Spleen (tissue), 11 donors: ENCODE data around the gene CDH13. TPM values are rescaled to one million over a fixed set of nuclear protein-coding genes. Genes with fewer than 3 reads are reported as not detected.

Source experiments
- DNase-seq: peaks from one replicate; pipeline ENCODE4 v3.0.0-alpha.2; 2020
- H3K27ac ChIP-seq, 8 donors: fragments of 200-600 bp; sonication (generic) in 7 of 8; 1 replicate in 4 of 8; 2 replicates in 4 of 8; pipeline versions ENCODE4 v1.5.0 to v1.8.0; 2016 to 2021; ENCODE audit warnings: inconsistent platforms in 4 of 8, mild to moderate bottlenecking in 4 of 8, moderate library complexity in 1 of 8
- H3K27me3 ChIP-seq, 7 donors: fragments of 200-600 bp; sonication (generic) in 6 of 7; replicated peaks in 1 of 7; 1 replicate in 4 of 7; 2 replicates in 3 of 7; pipeline versions ENCODE4 v1.5.0 to v1.8.0; 2016 to 2021; ENCODE audit warnings: inconsistent platforms in 3 of 7, mild to moderate bottlenecking in 1 of 7
- H3K36me3 ChIP-seq, 6 donors: fragments of 200-600 bp; sonication (generic) in 5 of 6; 1 replicate in 4 of 6; 2 replicates in 2 of 6; pipeline versions ENCODE4 v1.5.0 to v1.8.0; 2016 to 2021; ENCODE audit warnings: inconsistent platforms in 2 of 6
- H3K4me1 ChIP-seq, 6 donors: fragments of 200-600 bp; sonication (generic) in 5 of 6; 1 replicate in 3 of 6; 2 replicates in 3 of 6; pipeline versions ENCODE4 v1.5.0 to v1.8.0; 2016 to 2021; ENCODE audit warnings: inconsistent platforms in 3 of 6
- H3K4me3 ChIP-seq, 8 donors: fragments of 200-600 bp; sonication (generic) in 7 of 8; 1 replicate in 4 of 8; 2 replicates in 4 of 8; pipeline versions ENCODE4 v1.5.0 to v1.8.0; 2016 to 2021; ENCODE audit warnings: inconsistent platforms in 4 of 8, mild to moderate bottlenecking in 4 of 8, moderate library complexity in 2 of 8
- H3K9me3 ChIP-seq, 8 donors: fragments of 200-600 bp; sonication (generic) in 7 of 8; 1 replicate in 4 of 8; 2 replicates in 4 of 8; pipeline versions ENCODE4 v1.5.0 to v1.8.0; 2016 to 2021; ENCODE audit warnings: inconsistent platforms in 4 of 8
- CTCF ChIP-seq, 11 experiments: fragments of 200-600 bp in 7 of 11; fragments of 450-650 bp in 4 of 11; sonication (generic) in 4 of 11; IDR thresholded peaks in 8 of 11; conservative IDR thresholded peaks in 3 of 11; 1 replicate in 7 of 11; 2 replicates in 4 of 11; pipeline versions ENCODE4 v1.4.0 to v1.8.0; 2016 to 2021; ENCODE audit warnings: antibody characterized with exemption in 11 of 11, inconsistent platforms in 4 of 11, mild to moderate bottlenecking in 1 of 11
- POLR2A ChIP-seq, 3 donors: fragments of 450-650 bp; IDR thresholded peaks; one replicate each; pipeline ENCODE4 v1.5.1; 2017; ENCODE audit warnings: antibody characterized with exemption in 3 of 3, mild to moderate bottlenecking in 1 of 3
- POLR2AphosphoS5 ChIP-seq, 3 donors: sonication (generic); formaldehyde crosslinking; IDR thresholded peaks; one replicate each; pipeline ENCODE4 v1.5.1; 2017; ENCODE audit warnings: antibody characterized with exemption in 3 of 3
- WGBS, 5 donors: extraction: QIAGEN DNeasy Blood & Tissue Kit in 3 of 5; methylation state at CpG; one replicate each; pipeline versions ENCODE4 v1.1.5 to v1.1.7; 2013 to 2018; 5-methylcytosine and 5-hydroxymethylcytosine counted together
- intact Hi-C: fragments of 100-400 bp; cut with DNase I; formaldehyde crosslinking; loops from one replicate; pipeline ENCODE4 v1.15.0; 2023; ENCODE audit warnings: low total_unique reads
- polyA plus RNA-seq, 3 donors: library from polyadenylated mRNA; stranded (reverse); fragments of 200-250 nt; gene quantifications; one replicate each; pipeline ENCODE4 v1.2.1, GENCODE V29; 2013
- total RNA-seq, 7 donors: library from RNA; depleted of rRNA in 3 of 7; stranded (reverse); fragments of >200 nt in 3 of 7; fragmentation: NEBNext Ultra II Directional in 4 of 7; extraction: Animal tissue kit (Norgen Biotek cat#: 25700) in 4 of 7; gene quantifications; one replicate each; pipeline versions ENCODE4 v1.1.0 to v1.2.1, GENCODE V29; 2016 to 2021
- donor health status: healthy with polysubstance abuse.
- donor health status: DM: no; HTN: no; CAD: no; lungs with moderate emphysema.
- donor health status: DM: no; HTN: no; CAD: no.
- donor health status: Bipolar disorder and iron deficiency.
- donor health status: healthy.
- donor health status: DM: no; HTN: no; CAD: no.
- donor health status: DM: yes; HTN: yes; CAD: no.

CDH13 gene
- total and polyA plus RNA-seq, 10 donors: 0.13 to 4.6 (median 1.1) TPM

DNA sequence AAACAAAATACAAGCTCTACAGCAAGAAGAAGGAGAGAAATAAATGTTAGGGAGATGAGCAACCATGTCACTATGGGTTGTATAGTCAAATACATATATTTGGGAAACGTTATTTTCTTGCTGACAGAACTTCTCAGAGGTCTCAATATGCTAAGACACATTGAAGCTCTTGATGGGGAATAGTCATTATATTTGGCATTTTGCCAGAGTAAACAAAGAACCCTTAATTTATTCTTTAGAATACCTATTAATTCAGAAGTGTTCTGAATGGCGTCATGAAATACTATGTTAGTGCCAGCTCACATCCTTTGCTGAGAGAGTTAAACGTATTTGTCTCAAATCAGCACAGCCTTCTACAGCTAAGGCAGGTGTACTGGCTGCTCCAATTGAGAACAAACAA is 458.9 kb downstream of the CDH13 start:
- H3K9me3 ChIP-seq: peaks cover 0 to 12% (median 0%) of the 10 kb centered on the region in 8 donors
- TF ChIP-seq CTCF (IDR thresholded peaks at IDR 0.05 in 8 of 11, conservative IDR thresholded peaks at IDR 0.05 in 3 of 11): no peak
- TF ChIP-seq POLR2A (IDR thresholded peaks at IDR 0.05): no peak
- TF ChIP-seq POLR2AphosphoS5 (IDR thresholded peaks at IDR 0.05): no peak
- H3K27me3 ChIP-seq: peaks cover 0 to 12% (median 0%) of the 10 kb centered on the region in 7 donors
- WGBS, 5 donors: 48 to 64% (median 50%) methylated on average over 3 of the region's 3 CpGs
- H3K4me1 ChIP-seq: no peaks in the 10 kb centered on the region
- no peak overlapping the region for H3K4me3 ChIP-seq
- no peak overlapping the region for H3K27ac ChIP-seq
- no peak for DNase-seq
- no peaks in the 10 kb centered on the region for H3K36me3 ChIP-seq
- intact Hi-C loops: no loop called here

- H3K9me3 ChIP-seq: peaks cover 4 to 33% (median 26%) of the 10 kb centered on the region in 8 donors
- intact Hi-C loops: no loop called here
- no peak overlapping the region for H3K27ac ChIP-seq
- 63 to 75% (median 71%) methylated on average over 10 of the region's 10 CpGs for WGBS, 5 donors
- H3K4me1 ChIP-seq: no peaks in the 10 kb centered on the region
- H3K36me3 ChIP-seq: no peaks in the 10 kb centered on the region
- TF ChIP-seq POLR2A (IDR thresholded peaks at IDR 0.05) (no peak), POLR2AphosphoS5 (IDR thresholded peaks at IDR 0.05) (no peak), CTCF (IDR thresholded peaks at IDR 0.05 in 8 of 11, conservative IDR thresholded peaks at IDR 0.05 in 3 of 11) (no peak)
- peaks cover 0 to 16% (median 0%) of the 10 kb centered on the region in 7 donors for H3K27me3 ChIP-seq
- no peak overlapping the region for H3K4me3 ChIP-seq
- no peak for DNase-seq
Measured at GRCh38 chr16:83095941-83096692, 469.3 kb downstream of the CDH13 start.

GRCh38 chr16:83098536-83098935 is 471.8 kb downstream of the CDH13 start:
- 85 to 94% (median 88%) methylated on average over 3 of the region's 3 CpGs for WGBS, 5 donors
- Histone ChIP-seq H3K4me1 (no peaks in the 10 kb centered on the region), H3K27ac (no peak overlapping the region), H3K27me3 (peaks cover 0 to 9% (median 0%) of the 10 kb centered on the region in 7 donors), H3K9me3 (peaks cover 4 to 40% (median 26%) of the 10 kb centered on the region in 8 donors), H3K4me3 (no peak overlapping the region), H3K36me3 (no peaks in the 10 kb centered on the region)
- intact Hi-C loops: no loop called here
- TF ChIP-seq POLR2A (IDR thresholded peaks at IDR 0.05) (no peak), POLR2AphosphoS5 (IDR thresholded peaks at IDR 0.05) (no peak), CTCF (IDR thresholded peaks at IDR 0.05 in 8 of 11, conservative IDR thresholded peaks at IDR 0.05 in 3 of 11) (no peak)
- no peak for DNase-seq

- intact Hi-C loops: no loop called here
- 51 to 86% (median 66%) methylated on average over 2 of the region's 2 CpGs for WGBS, 5 donors
- no peaks in the 10 kb centered on the region for H3K4me1 ChIP-seq
- H3K27me3 ChIP-seq: peaks cover 0 to 4% (median 0%) of the 10 kb centered on the region in 7 donors
- H3K36me3 ChIP-seq: no peaks in the 10 kb centered on the region
- peaks cover 4 to 40% (median 26%) of the 10 kb centered on the region in 8 donors for H3K9me3 ChIP-seq
- H3K4me3 ChIP-seq: no peak overlapping the region
- no peak for DNase-seq
- no peak overlapping the region for H3K27ac ChIP-seq
- TF ChIP-seq POLR2AphosphoS5 (IDR thresholded peaks at IDR 0.05) (no peak), CTCF (IDR thresholded peaks at IDR 0.05 in 8 of 11, conservative IDR thresholded peaks at IDR 0.05 in 3 of 11) (no peak), POLR2A (IDR thresholded peaks at IDR 0.05) (no peak)
Measured at GRCh38 chr16:83100679-83101078, 473.9 kb downstream of the CDH13 start.
